Measurements from ENCODE around the gene ZMAT5. TPM values are rescaled to one million over a fixed set of nuclear protein-coding genes. Genes with fewer than 3 reads are reported as not detected.

The ZMAT5 gene
- total and polyA plus RNA-seq, 10 of the 15 experiments (the other 5 are each of a cell fraction or from before 2014, with no cell fraction given) = 2.3 to 43.0 (median 21.9) TPM

- 93% methylated on average over 7 of the region's 7 CpGs for WGBS (ENCODE audit: insufficient coverage, insufficient replicate concordance, low lambda C conversion rate, missing lambda C conversion rate)
- FAIRE-seq = no peak
- TF ChIP-seq CEBPZ (IDR thresholded peaks at IDR 0.05; ENCODE audit: low read depth, low read length) (no peak), ATF7 (IDR thresholded peaks at IDR 0.05; ENCODE audit: low read depth) (no peak), TCF3 (IDR thresholded peaks at IDR 0.05; ENCODE audit: borderline replicate concordance, insufficient read depth, low read depth, low read length) (no peak), ZNF207 (IDR thresholded peaks at IDR 0.05; ENCODE audit: borderline replicate concordance) (no peak), TBL1XR1 (IDR thresholded peaks at IDR 0.05; ENCODE audit: low read depth, low read length) (no peak), ZNF592 (IDR thresholded peaks at IDR 0.05) (no peak), SMAD5 (IDR thresholded peaks at IDR 0.05; ENCODE audit: low read depth) (no peak), HSF1 (IDR thresholded peaks at IDR 0.05; ENCODE audit: low read depth, low read length) (no peak), NR2C2 (IDR thresholded peaks at IDR 0.05; ENCODE audit: borderline replicate concordance, control insufficient read depth, insufficient read length, low read depth) (no peak), ELK1 (IDR thresholded peaks at IDR 0.05; ENCODE audit: low read depth, low read length) (no peak), RELB (IDR thresholded peaks at IDR 0.05; ENCODE audit: low read depth) (no peak), POLR2A (IDR thresholded peaks at IDR 0.05; ENCODE audit: low read depth, low read length) (no peak), TARDBP (IDR thresholded peaks at IDR 0.05; ENCODE audit: borderline replicate concordance) (no peak), RFX5 (IDR thresholded peaks at IDR 0.05; ENCODE audit: low read depth, low read length) (no peak)
Observed at GRCh38 chr22:29747832-29748231, 19.0 kb downstream of the ZMAT5 start.

More at GRCh38 chr22:29747832-29748231, 19.0 kb downstream of the ZMAT5 start:
- CTCF ChIA-PET = interaction anchor here (0.7 kb wide), 1 partner anchor 21 kb away, joined by 3 read pairs; no protein-coding TSS in a partner anchor
- SMC1A ChIA-PET (ENCODE audit: uncharacterized antibody, unreplicated experiment) = no interaction called here
- Histone ChIP-seq H3K9ac (ENCODE audit: control insufficient read depth, insufficient read depth, low read length) (no peak overlapping the region), H4K20me1 (ENCODE audit: control insufficient read depth, insufficient read depth) (no peaks in the 10 kb centered on the region), H2AFZ (ENCODE audit: control insufficient read depth, low read depth, low read length) (no peak overlapping the region), H3K4me2 (ENCODE audit: control insufficient read depth, insufficient read depth) (no peak overlapping the region), H3K4me1 (ENCODE audit: control insufficient read depth, insufficient read depth, low read length) (no peaks in the 10 kb centered on the region), H3K36me3 (ENCODE audit: control insufficient read depth in 2 of 2, insufficient read depth in 2 of 2, low read length in 1 of 2) (no peaks in the 10 kb centered on the region; a peak in 2 of 4 replicates), H3K4me3 (no peak overlapping the region), H3K27ac (ENCODE audit: control insufficient read depth, insufficient read depth) (no peak overlapping the region), H3K9me3 (replicated peaks; ENCODE audit: control insufficient read depth, insufficient read depth, low read length) (no peaks in the 10 kb centered on the region; the same call in 1 of the 3 replicates), H3K79me2 (ENCODE audit: control insufficient read depth, insufficient read depth, low read length) (no peaks in the 10 kb centered on the region), H3K27me3 (replicated peaks in 1 of 2; ENCODE audit: control insufficient read depth in 2 of 2, insufficient read depth in 2 of 2, low read length in 1 of 2) (no peaks in the 10 kb centered on the region)
- intact Hi-C loops (cut with micrococcal nuclease; ENCODE audit: unreplicated experiment) (no loop called here), in situ Hi-C loops (cut with MboI) (no loop called here)
- ATAC-seq (no peak), DNase-seq (ENCODE audit: low read depth, low spot score) (no peak)
- POLR2A ChIA-PET = no interaction called here
- RAD21 ChIA-PET (ENCODE audit: unreplicated experiment) = no interaction called here
- BruUV-seq (replicated peaks) = no TSS peak

Measured in GM12878 (cell line).